GM21529 (cell line): Measurements from ENCODE around the gene MLN.

Experiments used
- ATAC-seq: cut with Tn5 transposase; IDR thresholded peaks from one replicate; pipeline ENCODE4 v1.9.1; 2021; ENCODE audit not compliant: unreplicated experiment

Gene MLN

DNA sequence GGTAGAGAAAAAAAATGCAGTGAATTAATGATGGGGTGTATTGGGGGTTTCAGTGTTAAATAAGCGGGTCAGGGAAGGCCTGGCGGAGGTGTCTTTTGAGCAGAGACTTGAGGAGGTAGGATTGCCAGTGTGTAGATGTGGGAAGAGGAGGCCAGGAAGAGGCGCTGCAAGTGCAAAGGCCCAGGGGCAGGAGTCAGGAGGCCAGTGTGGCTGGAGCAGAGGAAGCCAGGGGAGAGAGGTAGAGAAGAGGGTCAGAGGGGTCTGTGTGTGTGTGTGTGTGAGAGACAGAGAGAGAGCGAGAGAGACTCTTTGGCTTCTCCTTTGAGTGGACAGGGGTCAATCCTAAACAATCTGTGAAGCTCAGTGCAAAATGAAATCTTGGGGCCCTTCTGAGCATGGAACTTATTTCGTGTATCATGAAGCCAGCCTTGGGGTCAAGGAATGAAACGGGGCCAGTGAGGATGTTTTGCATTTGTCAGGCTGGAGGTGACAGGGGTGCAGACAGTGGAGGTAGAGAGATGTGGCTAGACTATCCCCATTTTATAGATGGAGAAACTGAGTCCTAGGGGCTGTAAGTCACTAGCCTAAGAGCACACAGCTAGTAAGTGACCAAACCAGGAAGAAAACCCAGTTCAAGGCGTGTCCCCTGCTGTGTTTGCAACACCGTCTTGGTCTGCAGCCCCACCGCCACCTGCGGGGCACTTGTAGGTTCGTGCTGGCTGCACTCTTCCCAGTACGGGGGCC lies 47.4 kb downstream of the MLN start:
- ATAC-seq: no peak

DNA sequence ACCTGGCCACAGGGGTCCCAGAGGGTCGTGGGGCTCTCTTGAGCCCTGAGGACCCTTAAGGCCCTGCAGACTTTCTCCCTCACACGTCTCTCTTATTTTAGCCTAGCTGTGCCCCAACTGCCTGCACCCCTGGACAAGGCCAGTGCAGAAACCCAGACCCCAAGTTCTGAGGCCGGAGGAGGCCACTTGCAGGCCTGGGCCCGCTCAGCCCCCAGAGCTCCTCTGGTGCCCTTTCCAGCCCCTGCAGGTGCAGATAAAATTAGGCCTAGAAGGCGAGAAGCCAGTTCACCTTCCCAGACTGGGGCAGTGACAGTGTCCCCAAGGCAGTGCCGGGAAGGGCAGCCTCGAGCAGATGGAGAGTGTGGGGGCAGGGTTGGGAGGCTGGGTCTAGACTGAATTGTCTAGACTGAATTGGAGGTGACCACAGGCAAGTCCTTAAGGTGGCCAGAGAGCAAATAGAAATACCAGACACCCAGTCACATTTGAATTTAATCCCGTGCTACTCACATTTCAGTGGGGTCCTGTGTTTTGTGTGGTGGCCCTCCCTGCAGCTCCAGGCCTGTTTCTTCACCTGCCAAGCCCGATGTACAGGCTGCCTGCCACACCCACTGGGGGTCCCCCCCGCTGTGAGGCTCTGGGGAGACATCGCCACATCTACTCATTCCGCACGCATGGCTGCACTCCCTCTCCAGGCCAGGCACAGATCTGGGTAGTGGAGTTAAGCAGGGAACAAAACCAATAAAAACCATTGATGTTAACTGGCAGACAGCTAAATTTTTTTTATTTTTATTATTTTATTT lies 48.5 kb downstream of the MLN start:
- no peak for ATAC-seq

DNA sequence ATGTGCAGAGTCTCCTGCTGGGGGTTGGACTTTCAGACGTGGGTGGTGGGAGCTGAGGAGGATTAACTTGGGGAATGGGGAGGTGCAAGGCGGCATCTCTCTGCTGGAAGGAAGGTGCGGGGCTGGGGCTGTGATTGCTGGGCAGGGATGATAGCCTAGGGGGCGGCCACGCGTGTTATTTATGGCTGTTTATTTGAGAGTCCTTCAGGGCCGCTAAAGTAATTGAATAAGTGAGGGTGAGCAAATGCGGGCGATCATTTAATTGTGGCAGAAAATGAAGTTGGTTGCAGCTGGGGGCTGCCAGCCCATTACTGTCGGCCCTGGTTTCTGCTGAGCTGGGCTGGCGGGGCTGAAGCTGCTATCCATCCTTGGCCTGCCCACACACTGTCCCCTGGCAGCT lies 49.6 kb downstream of the MLN start:
- ATAC-seq: no peak

DNA sequence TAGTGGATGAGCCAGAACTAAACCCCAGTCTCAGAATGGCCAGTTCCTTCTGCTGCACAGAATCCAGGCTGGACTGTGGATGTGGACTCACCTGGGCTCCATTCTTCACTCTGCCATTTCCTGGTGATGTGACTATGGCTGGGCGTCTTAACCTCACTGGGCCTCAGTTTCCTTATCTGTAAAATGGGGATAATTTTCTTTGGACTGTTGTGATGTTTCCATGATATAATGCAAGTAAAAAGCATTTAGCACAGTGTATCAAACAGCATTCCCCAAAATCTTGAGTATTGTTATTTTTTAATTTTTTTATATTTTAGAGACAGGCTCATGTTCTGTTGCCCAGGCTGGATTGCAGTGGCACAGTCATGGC lies 51.2 kb downstream of the MLN start:
- ATAC-seq: no peak

DNA sequence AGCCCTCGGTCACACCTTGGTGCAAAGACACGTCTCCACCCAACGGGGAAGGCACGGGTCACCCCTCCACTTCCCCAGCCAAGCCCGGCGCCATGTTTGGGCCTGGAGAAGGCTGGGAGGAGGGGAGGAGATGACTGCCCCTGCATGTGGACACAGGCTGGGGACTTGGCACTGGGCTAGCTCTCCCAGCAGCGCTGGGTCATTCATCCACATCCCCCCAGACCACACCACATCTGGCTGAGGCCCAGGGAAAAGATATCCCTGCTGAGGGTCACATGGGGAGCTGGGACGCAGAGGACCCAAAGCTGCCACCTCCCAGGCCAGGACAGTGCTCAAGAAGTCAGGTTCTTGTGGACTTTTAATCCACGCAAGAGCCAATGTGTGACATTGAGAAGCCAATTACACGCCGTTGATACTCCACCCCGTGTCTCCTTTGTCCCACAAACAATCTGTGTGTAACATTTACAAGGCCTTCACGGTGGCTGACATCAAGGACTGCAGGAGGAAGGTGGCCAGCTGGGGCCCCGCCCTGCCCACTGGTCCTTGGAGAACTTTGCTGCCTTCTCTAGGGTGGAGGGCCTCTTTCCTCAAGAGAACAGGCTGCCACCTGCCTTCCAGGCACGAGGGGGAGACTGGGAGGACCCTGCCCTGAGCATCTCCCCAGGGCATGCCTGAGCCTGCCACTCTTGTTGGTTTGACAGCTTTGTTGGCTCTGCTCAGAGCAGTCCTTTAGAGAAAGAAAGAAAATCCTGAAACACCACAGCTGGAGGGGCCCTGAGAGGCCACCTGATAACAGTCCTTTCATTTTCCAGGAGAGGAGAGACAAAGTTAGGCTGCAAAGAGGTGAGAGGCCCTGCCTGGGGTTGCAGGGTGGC lies 51.8 kb downstream of the MLN start:
- no peak for ATAC-seq

DNA sequence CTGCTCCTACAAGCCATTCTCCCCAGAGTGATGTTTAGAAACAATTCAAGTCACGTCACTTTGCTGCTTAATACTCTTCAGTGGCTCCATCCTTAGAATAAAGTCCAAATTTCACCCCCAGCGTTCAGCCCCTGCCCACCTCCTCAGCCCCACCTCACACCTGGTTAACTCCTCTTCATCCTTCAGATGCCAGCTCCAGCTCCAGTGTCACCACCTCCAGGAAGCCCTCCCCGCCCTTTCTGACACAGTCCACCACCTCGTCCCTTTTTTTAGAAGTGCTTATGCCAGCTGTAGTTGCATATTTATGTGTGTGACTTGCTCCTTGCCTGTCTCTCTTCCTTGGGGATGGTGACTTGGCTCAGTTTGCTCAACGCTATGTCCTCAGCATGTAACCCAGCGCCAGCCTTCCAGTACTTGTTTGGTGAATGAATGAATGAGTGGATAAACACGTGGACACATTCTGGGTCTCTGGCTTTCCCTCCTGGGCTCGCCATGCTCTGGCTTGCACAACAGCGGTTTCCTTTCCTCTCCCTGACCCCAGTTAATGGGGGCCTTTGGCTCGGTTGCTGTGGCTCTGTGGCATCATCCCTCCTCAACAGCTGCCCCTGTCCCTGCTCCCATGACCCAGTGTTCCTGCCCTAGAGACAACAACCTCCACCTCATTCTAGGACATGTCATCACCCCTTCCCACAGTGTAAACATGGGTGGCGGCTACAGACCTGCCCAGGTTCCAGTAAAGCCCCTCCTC lies 53.4 kb downstream of the MLN start:
- no peak for ATAC-seq

DNA sequence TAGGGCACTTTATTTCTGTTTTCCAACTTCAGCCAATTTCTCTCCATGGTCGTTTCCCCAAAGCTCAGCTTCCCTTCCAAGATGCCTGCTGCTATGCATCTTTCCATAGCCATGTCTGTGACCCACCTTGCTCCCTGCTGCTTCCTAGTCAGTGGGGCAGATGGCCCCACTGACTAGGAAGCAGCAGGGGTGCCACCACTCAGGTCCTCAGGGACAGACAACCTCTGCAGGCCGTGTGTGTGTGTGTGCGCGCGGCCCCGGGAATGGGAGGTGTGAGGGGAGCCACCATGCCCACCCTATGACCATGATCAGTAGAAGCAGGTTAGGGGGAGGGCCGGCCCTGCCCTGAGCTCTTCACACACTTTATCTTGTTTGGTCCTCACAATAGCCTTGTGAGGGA lies 54.4 kb downstream of the MLN start:
- no peak for ATAC-seq

DNA sequence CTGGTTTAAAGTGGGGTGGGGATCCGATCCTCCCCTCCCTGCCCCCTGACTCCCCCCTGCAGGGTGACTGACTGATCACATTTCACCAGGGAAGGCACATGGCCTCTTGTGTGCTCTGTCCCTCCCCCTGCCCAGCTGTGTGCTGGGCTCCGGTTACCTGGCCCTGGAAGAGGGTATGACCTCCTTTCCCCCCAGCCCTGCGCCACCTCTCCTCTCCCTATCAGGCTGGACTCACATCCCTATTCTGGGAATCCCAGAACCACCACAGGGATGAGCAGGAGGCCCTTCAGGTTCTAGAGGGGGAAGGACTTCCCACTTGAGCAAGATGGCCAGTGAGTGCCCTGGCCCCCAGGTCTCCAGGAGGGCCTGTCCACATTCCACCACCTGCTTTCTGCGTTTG lies 55.0 kb downstream of the MLN start:
- no peak for ATAC-seq

DNA sequence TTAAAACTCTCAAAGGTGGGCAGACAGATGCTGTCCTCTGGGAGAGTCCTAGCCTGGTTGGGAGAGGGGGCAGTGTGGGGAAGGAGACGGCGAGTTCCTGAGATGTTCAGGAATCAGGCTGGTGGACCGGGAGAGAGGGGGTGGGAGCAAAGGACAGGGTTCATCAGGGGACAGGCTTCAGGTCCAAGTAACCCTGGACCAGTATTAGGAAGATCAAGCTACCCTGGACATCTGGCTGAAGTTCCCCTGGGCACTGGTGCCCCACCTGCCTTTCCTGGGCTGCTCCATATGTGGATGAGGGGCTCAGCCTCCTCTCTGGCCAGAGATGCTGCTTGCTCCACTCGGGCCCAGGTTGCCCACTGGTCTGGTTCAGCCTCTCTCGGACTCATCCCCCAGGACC lies 56.0 kb downstream of the MLN start:
- no peak for ATAC-seq

DNA sequence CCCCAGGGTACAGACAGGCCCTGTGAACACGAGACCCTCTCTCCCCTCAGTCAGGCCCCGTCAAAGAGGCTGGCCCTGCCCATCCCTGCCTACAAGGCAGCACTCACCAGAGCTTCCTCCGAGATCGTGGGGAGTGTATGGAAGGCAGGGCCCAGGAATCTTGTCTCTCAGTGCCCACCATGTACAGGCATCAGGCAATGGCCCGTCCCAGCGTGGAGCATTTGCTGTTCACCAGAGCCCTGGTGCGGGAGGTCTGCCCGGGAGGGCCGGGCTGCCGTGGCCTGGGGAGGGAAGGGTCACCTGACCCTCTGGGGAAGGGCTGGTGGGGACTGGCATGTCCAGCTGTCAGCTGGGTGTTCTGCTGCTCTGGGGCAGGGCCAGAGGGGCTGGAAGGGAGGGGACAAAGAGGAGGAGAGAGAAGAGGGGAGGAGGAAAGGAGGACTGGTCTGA lies 57.1 kb downstream of the MLN start, which contains the start of gene IP6K3:
TSS of gene IP6K3 (minus strand) at position 255 of the 450 bp plus-strand sequence. CDS start 11,429 bp downstream, outside the sequence.
- no peak for ATAC-seq

DNA sequence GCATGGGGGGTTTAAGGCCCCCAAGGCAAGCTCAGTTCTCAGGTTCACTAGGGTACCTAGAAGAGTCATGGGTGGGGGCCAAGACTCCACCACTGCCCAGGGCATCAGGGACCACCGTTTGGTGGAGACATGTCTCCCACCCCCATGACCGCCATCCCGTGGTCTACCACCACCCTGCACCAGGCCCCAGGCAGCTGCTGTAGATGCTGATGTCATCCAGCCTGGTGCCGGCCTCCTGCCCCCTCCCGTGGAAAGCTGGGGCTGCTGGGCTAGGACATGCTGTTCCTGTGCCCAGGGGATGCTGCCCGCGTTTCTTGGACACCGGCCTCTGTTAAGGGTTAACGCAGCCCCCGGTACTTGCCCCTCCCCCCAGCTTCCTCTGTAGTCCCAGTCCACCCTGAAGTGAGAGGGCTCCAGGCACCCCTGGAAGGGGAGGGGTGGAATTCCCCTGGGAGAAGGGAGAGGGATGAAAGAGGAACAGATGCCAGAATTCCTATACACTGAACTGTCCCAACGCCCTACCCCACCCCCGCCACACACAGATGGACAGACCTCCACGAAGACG lies 57.7 kb downstream of the MLN start:
- ATAC-seq: no peak

DNA sequence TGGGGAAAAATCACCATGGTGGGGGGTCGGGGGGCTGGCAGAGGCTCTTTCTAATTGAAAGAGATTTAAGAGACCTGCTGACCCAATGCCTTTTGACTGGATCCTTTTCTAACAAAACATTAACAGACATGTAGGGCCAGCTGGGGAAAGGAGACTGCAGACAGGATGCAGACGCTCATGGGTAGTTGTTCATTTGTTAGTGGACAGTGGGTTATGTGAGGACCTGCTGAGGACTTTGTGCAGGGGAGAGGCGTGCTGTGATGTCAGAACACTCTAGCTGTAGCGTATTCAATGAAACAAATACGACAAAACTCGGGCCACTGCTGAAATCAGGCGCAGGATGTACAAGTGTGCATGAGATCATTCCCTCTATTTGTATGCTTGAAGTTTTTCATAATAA lies 58.3 kb downstream of the MLN start:
- no peak for ATAC-seq

DNA sequence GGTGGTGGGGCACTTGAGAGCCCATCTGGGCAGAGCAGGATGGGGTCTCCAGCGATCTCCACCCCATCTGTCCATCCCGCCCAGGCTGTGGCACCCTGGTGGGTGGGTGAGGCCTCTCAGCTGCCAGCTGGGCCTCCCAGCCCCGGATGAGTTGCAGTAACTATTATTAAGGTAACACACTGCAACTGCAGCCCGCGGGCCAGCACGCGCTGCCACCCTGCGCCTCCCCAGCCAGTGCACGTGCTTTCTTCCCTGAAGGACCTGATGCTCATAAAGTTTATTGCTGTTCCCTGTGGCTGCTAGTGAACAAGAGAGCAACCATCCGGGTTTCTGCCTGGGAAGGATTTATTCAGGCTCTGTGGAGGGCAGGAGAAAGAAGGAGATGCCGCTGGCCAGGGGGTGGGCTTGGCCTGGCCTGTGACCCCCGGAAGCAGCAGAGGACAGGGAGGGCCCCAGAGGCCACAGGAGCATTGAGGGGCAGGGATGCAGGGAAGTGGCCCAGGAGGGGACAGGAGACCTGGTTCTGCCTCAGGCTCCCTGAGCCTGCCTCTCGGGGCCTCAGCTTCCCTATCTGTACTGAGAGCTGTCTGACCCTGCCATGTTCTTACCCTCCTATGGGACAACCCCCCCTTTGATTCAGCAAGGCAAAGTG lies 58.8 kb downstream of the MLN start:
- ATAC-seq: no peak
